GM21737 (cell line): ENCODE measurements around the gene CHIT1.
"Not testable (repeated sequence)": the region's sequence is repeated elsewhere in the genome, so short reads cannot be mapped to it uniquely, and the experiment has no call there.

Experiments
- ATAC-seq: cut with Tn5 transposase; IDR thresholded peaks from one replicate; pipeline ENCODE4 v1.9.1; 2021; ENCODE audit warnings: mild to moderate bottlenecking, moderate library complexity; ENCODE audit not compliant: unreplicated experiment

CHIT1 gene

GRCh38 chr1:203266140-203266539 is 36.7 kb upstream of the CHIT1 start:
- ATAC-seq: not testable (repeated sequence)

DNA sequence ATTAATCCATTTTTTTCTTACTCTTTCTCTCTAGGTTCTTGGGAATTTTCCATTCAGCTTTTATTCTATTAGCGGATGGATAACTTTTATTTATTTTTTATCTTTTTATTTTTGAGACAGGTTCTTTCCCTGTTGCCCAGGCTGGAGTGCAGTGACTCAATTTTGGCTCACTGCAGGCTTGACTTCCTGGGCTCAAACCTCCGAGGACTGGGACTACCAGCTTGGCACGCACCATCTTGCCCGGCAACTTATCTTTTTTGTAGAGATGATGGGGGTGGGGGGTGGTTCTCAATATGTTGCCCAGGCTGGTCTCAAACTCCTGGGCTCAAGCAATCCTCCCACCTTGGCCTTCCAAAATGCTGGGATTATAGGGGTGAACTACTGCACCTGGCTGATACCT is 36.1 kb upstream of the CHIT1 start:
- no peak for ATAC-seq

GRCh38 chr1:203264052-203264501 is 34.6 kb upstream of the CHIT1 start:
- no peak for ATAC-seq

GRCh38 chr1:203263496-203263895 is 34.0 kb upstream of the CHIT1 start:
- ATAC-seq: no peak

DNA sequence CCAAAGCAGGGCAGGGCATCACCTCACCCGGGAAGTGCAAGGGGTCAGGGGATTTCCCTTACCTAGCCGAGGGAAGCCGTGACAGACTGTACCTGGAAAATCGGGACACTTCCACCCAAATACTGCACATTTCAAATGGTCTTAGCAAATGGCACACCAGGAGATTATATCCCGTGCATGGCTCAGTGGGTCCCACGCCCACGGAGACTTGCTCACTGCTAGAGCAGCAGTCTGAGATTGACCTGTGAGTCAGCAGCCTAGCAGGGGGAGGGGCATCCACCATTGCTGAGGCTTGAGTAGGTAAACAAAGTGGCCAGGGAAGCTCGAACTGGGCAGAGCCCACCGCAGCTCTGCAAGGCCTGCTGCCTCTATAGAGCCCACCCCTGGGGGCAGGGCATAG is 27.2 kb upstream of the CHIT1 start:
- ATAC-seq: not testable (repeated sequence)

- ATAC-seq: not testable (repeated sequence)
These were observed 25.3 kb upstream of the CHIT1 start for GRCh38 chr1:203254782-203255181.

DNA sequence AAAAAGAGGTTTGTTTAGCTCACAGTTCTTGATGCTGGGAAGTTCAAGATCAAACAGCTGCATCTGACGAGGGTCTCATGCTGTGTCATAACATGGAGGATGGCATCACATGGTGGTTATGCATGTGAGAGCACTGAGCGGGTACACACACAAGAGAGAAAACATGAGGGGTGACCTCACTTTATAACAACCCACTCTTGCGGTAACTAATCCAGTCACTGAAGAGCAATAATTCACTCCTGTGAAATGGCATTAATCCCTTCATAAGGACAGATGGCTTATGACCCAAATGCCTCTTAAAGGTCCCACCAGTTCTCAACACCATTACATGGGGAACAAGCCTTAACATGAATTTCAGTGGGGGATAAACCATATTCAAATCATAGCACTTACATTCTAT is 23.2 kb upstream of the CHIT1 start:
- no peak for ATAC-seq

DNA sequence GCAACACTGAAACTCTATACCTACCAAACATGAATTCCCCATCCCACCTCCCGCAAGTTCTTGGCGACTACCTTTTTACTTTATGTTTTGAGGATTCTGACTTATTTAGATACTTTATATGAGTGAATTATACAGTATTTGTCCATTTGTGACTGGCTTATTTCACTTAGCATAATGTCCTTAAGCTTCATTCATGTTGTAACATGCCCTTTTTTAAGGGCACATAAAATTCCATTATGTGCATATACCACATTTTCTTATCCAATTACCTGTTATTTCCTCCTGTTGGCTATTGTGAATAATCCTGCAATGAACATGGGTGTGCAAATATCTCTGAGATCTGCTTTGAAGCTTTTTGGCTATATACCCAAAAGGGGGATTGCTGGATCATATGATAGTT is 22.0 kb upstream of the CHIT1 start:
- no peak for ATAC-seq

DNA sequence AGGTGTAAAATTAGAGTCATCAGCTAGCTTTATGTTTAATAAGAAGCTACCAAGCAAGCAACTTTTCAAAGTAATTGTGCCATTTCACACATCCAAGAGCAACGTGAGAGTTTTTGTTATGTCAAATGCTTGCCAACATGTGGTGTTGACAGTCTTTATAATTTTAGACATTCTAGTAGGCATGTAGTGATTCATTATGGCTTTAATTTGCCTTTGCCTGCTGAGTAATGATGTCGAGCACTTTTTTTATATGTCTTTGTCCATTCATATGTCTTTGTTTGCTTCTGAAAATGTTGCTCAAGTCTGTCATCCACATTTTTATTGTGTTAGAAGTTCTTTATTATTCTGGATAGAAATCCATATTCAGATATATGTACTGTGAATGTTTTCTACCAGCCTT is 21.4 kb upstream of the CHIT1 start:
- no peak for ATAC-seq

GRCh38 chr1:203244776-203245175 is 15.3 kb upstream of the CHIT1 start:
- no peak for ATAC-seq

- ATAC-seq: not testable (repeated sequence)
These were observed 12.2 kb upstream of the CHIT1 start for GRCh38 chr1:203241708-203242107.

GRCh38 chr1:203239526-203240305 is 10.2 kb upstream of the CHIT1 start:
- no peak for ATAC-seq

DNA sequence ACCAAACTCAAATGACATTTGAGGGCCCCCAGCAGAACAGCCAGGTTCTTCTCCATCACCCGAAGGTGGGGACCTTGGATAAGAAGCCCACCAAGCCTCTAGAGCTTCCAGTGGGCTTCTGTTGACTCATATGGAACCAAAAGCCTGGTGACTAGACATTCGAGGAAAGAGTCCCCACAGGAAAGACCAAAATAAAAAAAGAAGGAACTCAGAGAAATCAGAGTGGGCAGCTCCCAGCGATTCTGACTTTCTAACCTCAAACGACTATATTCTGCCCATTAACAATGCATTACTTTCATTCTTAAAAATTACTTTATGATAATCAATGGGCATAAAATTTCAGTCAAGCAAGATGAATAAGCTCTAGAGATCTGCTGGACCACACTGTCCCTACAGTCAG is 9.6 kb upstream of the CHIT1 start:
- no peak for ATAC-seq

GRCh38 chr1:203238535-203238934 is 9.1 kb upstream of the CHIT1 start:
- ATAC-seq: no peak

GRCh38 chr1:203234901-203235300 is 5.4 kb upstream of the CHIT1 start:
- ATAC-seq: not testable (repeated sequence)

- ATAC-seq: no peak
These were observed 803 bp downstream of the CHIT1 start for GRCh38 chr1:203228670-203229069.

- no peak for ATAC-seq
These were observed 1.9 kb downstream of the CHIT1 start for GRCh38 chr1:203227371-203228083.

DNA sequence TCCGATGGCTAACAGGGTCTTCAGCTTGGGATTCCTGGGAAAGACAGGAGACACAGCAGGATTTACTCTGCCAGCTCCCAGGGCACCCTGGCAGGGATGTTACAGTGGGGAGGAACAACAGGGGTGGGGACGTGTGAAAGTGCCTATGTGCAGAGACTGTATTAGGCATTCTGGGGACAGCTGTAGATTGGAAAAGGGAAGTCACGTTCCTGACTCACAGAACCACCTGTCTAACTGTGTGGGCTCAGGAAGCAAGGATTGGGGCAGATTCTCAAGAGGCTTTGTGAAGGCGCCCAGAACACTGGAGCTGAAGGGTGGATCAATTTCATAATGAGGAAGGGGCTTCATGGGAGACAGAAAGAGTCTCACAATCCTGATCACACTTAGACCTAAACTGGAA is 4.4 kb downstream of the CHIT1 start:
- no peak for ATAC-seq

- ATAC-seq: no peak
These were observed 6.3 kb downstream of the CHIT1 start for GRCh38 chr1:203223012-203223775.

DNA sequence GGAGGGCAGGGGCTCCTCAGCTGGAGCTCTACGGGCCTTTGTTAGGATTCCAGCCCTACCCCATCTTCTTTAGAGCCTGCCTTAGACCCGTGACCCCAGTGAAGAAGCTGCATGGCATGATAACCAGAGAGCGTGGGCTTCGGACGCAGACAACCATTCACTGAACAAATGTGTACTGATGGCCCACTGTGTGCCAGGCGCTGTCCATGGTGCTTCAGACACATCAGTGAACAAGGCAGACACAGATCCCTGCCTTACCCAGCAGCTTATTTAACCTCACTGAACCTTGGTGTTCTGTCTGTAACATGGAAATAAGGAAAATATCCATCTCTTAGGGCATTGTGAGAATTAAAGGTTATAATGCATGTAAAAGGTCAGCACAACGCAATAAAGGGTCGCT is 9.5 kb downstream of the CHIT1 start:
- no peak for ATAC-seq

DNA sequence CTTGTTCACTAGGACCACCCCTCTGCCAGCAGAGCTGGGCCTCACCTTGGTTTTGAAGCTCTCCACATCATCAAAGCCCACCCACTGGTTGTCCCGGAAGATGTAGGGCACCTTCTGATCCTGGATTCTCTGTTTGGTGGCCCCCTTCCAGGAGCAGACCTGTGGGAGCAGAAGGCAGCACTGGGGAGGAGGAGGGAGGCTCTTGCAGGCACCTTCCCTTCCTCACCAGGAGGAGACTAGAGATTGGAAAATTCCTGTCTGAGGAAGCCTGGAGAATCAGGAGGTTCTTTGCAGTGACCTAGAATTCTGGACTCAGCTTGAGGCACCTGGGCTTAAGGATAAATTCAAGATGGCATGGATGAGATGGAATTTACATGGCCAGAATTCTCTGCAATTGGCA is 10.3 kb downstream of the CHIT1 start:
- no peak for ATAC-seq

DNA sequence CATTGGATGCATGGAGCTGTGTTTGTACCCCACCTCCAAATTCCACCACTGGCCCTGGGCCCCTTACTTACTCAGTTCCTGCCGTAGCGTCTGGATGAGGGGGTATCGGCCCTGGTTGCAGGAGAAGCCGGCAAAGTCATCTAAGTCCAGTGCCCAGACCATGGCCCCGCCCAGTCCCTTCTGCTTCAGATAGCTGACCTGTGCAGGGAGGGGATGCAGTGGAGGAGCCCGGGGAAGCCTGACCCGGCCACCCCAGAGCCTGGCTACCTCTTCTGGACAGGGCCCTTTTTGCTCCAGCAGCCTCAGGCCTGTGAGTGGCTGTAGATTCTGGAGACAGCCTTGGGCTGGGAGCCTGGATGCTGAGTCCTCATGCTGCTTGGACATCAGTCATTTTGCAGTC is 11.8 kb downstream of the CHIT1 start:
- no peak for ATAC-seq
